Head of caudate nucleus (tissue), 42 donors: ENCODE measurements around the gene LILRB5.
"Not testable (repeated sequence)": the region's sequence is repeated elsewhere in the genome, so short reads cannot be mapped to it uniquely, and the experiment has no call there.

ENCODE experiments used
- DNase-seq, 42 donors: peaks; one replicate each; pipeline versions ENCODE4 v3.0.0 to v3.0.0-alpha.2; 2020 to 2021; ENCODE audit warnings: mixed read lengths in 7 of 42
- intact Hi-C: fragments of 100-400 bp; cut with DNase I; formaldehyde crosslinking; loops from one replicate; pipeline ENCODE4 v1.15.0; 2022

Gene LILRB5

GRCh38 chr19:54257116-54257480 is at the start of gene LILRB5:
TSS of gene LILRB5 (minus strand) at chr19:54257273. CDS start at chr19:54257193, 80 bp downstream.
- intact Hi-C loops, result no loop called here
- DNase-seq, result peak in 2 of 42 donors; percentile 11 to 33

- intact Hi-C loops, result no loop called here
- DNase-seq, result peak in 1 of 42 donors; percentile 8
Measured at GRCh38 chr19:54305141-54305540, 48.1 kb upstream of the LILRB5 start.

GRCh38 chr19:54302257-54302656 is 45.2 kb upstream of the LILRB5 start:
- intact Hi-C loops, result no loop called here
- peak in 4 of 42 donors; percentile 16 to 28 (median 18) for DNase-seq

- intact Hi-C loops, result no loop called here
- no peak for DNase-seq
Measured at GRCh38 chr19:54299515-54299914, 42.4 kb upstream of the LILRB5 start.

GRCh38 chr19:54299126-54299498 is 42.0 kb upstream of the LILRB5 start:
- intact Hi-C loops, result no loop called here
- DNase-seq, result peak in 2 of 42 donors; percentile 8 to 19

GRCh38 chr19:54298357-54299125 is 41.5 kb upstream of the LILRB5 start:
- intact Hi-C loops, result no loop called here
- peak in 2 of 42 donors; percentile 2 to 19 for DNase-seq

GRCh38 chr19:54297759-54298305 is 40.8 kb upstream of the LILRB5 start:
- intact Hi-C loops, result loop anchor here (2.0 kb wide), 1 partner anchor 279 kb away; no protein-coding TSS in a partner anchor
- peak in 8 of 42 donors; percentile 5 to 40 (median 18) for DNase-seq

GRCh38 chr19:54294539-54294938 is 37.5 kb upstream of the LILRB5 start:
- intact Hi-C loops, result no loop called here
- DNase-seq, result peak in 2 of 42 donors; percentile 12 to 23

- peak in 2 of 42 donors; percentile 10 to 22 for DNase-seq
- intact Hi-C loops, result not testable (repeated sequence)
Measured at GRCh38 chr19:54289160-54289559, 32.1 kb upstream of the LILRB5 start.

- DNase-seq, result no peak
- intact Hi-C loops, result no loop called here
Measured at GRCh38 chr19:54287456-54287855, 30.4 kb upstream of the LILRB5 start.

GRCh38 chr19:54286283-54286682 is 29.2 kb upstream of the LILRB5 start:
- peak in 1 of 42 donors; percentile 12 for DNase-seq
- intact Hi-C loops, result not testable (repeated sequence)

- DNase-seq, result peak in 2 of 42 donors; percentile 22 to 40
- intact Hi-C loops, result not testable (repeated sequence)
Measured at GRCh38 chr19:54285427-54286056, 28.5 kb upstream of the LILRB5 start.

GRCh38 chr19:54282686-54283470 is 25.8 kb upstream of the LILRB5 start:
- peak in 1 of 42 donors; percentile 2 for DNase-seq
- intact Hi-C loops, result no loop called here

GRCh38 chr19:54281729-54282075 is 24.6 kb upstream of the LILRB5 start:
- DNase-seq, result peak in 1 of 42 donors; percentile 36
- intact Hi-C loops, result not testable (repeated sequence)

- DNase-seq, result peak in 4 of 42 donors; percentile 8 to 44 (median 32)
- intact Hi-C loops, result no loop called here
Measured at GRCh38 chr19:54281007-54281728, 24.1 kb upstream of the LILRB5 start, which contains the start of gene LILRB2. TSS of gene LILRB2 (minus strand) at chr19:54281110. CDS start at chr19:54280496, 614 bp downstream.

GRCh38 chr19:54280441-54280840 is 23.4 kb upstream of the LILRB5 start:
- peak in 9 of 42 donors; percentile 6 to 44 (median 25) for DNase-seq
- intact Hi-C loops, result not testable (repeated sequence)

GRCh38 chr19:54280025-54280424 is 23.0 kb upstream of the LILRB5 start:
- peak in 1 of 42 donors; percentile 12 for DNase-seq
- intact Hi-C loops, result not testable (repeated sequence)

GRCh38 chr19:54279406-54279962 is 22.4 kb upstream of the LILRB5 start:
- peak in 1 of 42 donors; percentile 12 for DNase-seq
- intact Hi-C loops, result no loop called here
